ENCODE measurements around the gene MRPL58. TPM values are rescaled to one million over a fixed set of nuclear protein-coding genes. Genes with fewer than 3 reads are reported as not detected.

The MRPL58 gene
- total and polyA plus RNA-seq, 2 donors (not counting 1 experiment from before 2014, with no cell fraction given) = 20.8 to 21.6 TPM

DNA sequence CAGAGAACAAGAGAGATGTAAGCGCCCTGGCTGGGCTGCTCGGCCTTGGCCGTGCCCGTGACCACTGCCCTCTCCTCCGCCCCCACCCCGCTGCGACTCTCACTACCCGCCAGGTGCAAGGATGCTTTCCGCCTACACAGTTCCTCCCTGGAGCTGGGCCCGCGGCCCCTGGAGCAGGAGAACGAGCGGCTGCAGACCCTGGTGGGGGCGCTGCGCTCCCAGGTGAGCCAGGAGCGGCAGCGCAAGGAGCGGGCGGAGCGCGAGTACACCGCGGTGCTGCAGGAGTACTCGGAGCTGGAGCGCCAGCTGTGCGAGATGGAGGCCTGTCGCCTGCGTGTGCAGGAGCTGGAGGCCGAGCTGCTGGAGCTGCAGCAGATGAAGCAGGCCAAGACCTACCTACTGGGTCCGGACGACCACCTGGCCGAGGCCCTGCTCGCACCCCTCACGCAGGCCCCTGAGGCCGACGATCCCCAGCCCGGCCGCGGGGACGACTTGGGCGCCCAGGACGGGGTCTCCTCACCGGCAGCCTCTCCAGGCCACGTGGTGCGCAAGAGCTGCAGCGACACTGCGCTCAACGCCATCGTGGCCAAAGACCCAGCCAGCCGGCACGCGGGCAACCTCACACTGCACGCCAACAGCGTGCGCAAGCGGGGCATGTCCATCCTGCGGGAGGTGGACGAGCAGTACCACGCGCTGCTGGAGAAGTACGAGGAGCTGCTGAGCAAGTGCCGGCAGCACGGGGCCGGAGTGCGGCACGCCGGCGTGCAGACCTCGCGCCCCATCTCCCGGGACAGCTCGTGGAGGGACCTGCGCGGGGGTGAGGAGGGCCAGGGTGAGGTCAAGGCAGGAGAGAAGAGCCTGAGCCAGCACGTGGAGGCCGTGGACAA lies 9.2 kb upstream of the MRPL58 start:
- Histone ChIP-seq H3K79me2 (ENCODE audit: control insufficient read depth, insufficient read depth, low read length) (no peaks in the 10 kb centered on the region), H3K9ac (ENCODE audit: low read length) (no peak overlapping the region), H3K4me2 (replicated peaks; ENCODE audit: low read depth, low read length, poor library complexity, severe bottlenecking) (no peak overlapping the region), H3K27ac (ENCODE audit: low read length in 2 of 2) (no peak overlapping the region), H3K4me1 (ENCODE audit: control insufficient read depth in 2 of 2, insufficient read depth in 2 of 2, low read length in 2 of 2) (no peaks in the 10 kb centered on the region), H3K36me3 (replicated peaks in 1 of 2; ENCODE audit: control extremely low read depth in 1 of 2, control insufficient read depth in 1 of 2, extremely low read depth in 1 of 2, insufficient read depth in 2 of 2, low read length in 1 of 2) (no peaks in the 10 kb centered on the region), H2AFZ (ENCODE audit: insufficient read depth, low read depth, low read length, poor library complexity, severe bottlenecking) (no peak overlapping the region), H3K9me3 (ENCODE audit: control extremely low read depth in 1 of 3, control insufficient read depth in 2 of 3, insufficient read depth in 1 of 3, low read length in 2 of 3) (no peaks in the 10 kb centered on the region), H3K27me3 (replicated peaks in 1 of 4; ENCODE audit: control extremely low read depth in 1 of 4, control insufficient read depth in 3 of 4, insufficient read depth in 4 of 4, low read length in 3 of 4) (no peaks in the 10 kb centered on the region), H4K20me1 (ENCODE audit: control insufficient read depth, insufficient read depth, low read length, poor library complexity, severe bottlenecking) (no peaks in the 10 kb centered on the region), H3K4me3 (ENCODE audit: control extremely low read depth in 1 of 5, extremely low read depth in 1 of 5, insufficient read depth in 1 of 5, low read depth in 2 of 5, low read length in 4 of 5) (no peak overlapping the region)
- Mint-ChIP-seq H3K27ac (no peak overlapping the region), H3K9me3 (ENCODE audit: insufficient read depth) (no peaks in the 10 kb centered on the region), H3K4me1 (no peaks in the 10 kb centered on the region), H3K4me3 (no peak overlapping the region), H3K27me3 (peaks cover 4% of the 10 kb centered on the region)
- intact Hi-C loops (cut with micrococcal nuclease) = no loop called here
- whole genome bisulfite sequencing (ENCODE audit: insufficient coverage) = 94% methylated on average over 76 of the region's 76 CpGs
- no peak for ATAC-seq (ENCODE audit: low read depth)
- no peak for DNase-seq
- POLR2A ChIA-PET = no interaction called here
- no peak for TF ChIP-seq EZH2 (IDR thresholded peaks at IDR 0.05; ENCODE audit: borderline replicate concordance, insufficient read depth, low read depth, low read length, poor library complexity, severe bottlenecking)
- no peak for TF ChIP-seq CTCF (IDR thresholded peaks at IDR 0.05)
- CTCF ChIA-PET = no interaction called here

- H3K27me3 ChIP-seq (replicated peaks in 1 of 4; ENCODE audit: control extremely low read depth in 1 of 4, control insufficient read depth in 3 of 4, insufficient read depth in 4 of 4, low read length in 3 of 4) = peaks cover 0 to 1% (median 0%) of the 10 kb centered on the region in 4 experiments
- Mint-ChIP-seq H3K4me1 (no peaks in the 10 kb centered on the region), H3K27me3 (peaks cover 4% of the 10 kb centered on the region), H3K4me3 (no peak overlapping the region), H3K9me3 (ENCODE audit: insufficient read depth) (no peaks in the 10 kb centered on the region), H3K27ac (no peak overlapping the region)
- POLR2A ChIA-PET = no interaction called here
- TF ChIP-seq EZH2 (IDR thresholded peaks at IDR 0.05; ENCODE audit: borderline replicate concordance, insufficient read depth, low read depth, low read length, poor library complexity, severe bottlenecking) (no peak), CTCF (IDR thresholded peaks at IDR 0.05) (no peak)
- H4K20me1 ChIP-seq (ENCODE audit: control insufficient read depth, insufficient read depth, low read length, poor library complexity, severe bottlenecking) = no peaks in the 10 kb centered on the region
- ATAC-seq (ENCODE audit: low read depth) (no peak), DNase-seq (no peak)
- intact Hi-C loops (cut with micrococcal nuclease) = no loop called here
- no peak overlapping the region for H3K4me2 ChIP-seq (replicated peaks; ENCODE audit: low read depth, low read length, poor library complexity, severe bottlenecking)
- WGBS (ENCODE audit: insufficient coverage) = 95% methylated on average over 14 of the region's 19 CpGs
- H3K4me1 ChIP-seq (ENCODE audit: control insufficient read depth in 2 of 2, insufficient read depth in 2 of 2, low read length in 2 of 2) = no peaks in the 10 kb centered on the region
- no peaks in the 10 kb centered on the region for H3K36me3 ChIP-seq (replicated peaks in 1 of 2; ENCODE audit: control extremely low read depth in 1 of 2, control insufficient read depth in 1 of 2, extremely low read depth in 1 of 2, insufficient read depth in 2 of 2, low read length in 1 of 2)
- CTCF ChIA-PET = interaction anchor here (0.8 kb wide), 1 partner anchor 42 kb away, joined by 4 read pairs; no protein-coding TSS in a partner anchor
- H3K4me3 ChIP-seq (ENCODE audit: control extremely low read depth in 1 of 5, extremely low read depth in 1 of 5, insufficient read depth in 1 of 5, low read depth in 2 of 5, low read length in 4 of 5) = no peak overlapping the region
- no peaks in the 10 kb centered on the region for H3K9me3 ChIP-seq (ENCODE audit: control extremely low read depth in 1 of 3, control insufficient read depth in 2 of 3, insufficient read depth in 1 of 3, low read length in 2 of 3)
- H2AFZ ChIP-seq (ENCODE audit: insufficient read depth, low read depth, low read length, poor library complexity, severe bottlenecking) = no peak overlapping the region
- H3K9ac ChIP-seq (ENCODE audit: low read length) = no peak overlapping the region
- H3K27ac ChIP-seq (ENCODE audit: low read length in 2 of 2) = no peak overlapping the region
- H3K79me2 ChIP-seq (ENCODE audit: control insufficient read depth, insufficient read depth, low read length) = no peaks in the 10 kb centered on the region
These were observed 8.5 kb upstream of the MRPL58 start for GRCh38 chr17:75003957-75004355.

Data from B cell (primary cell).